Duodenal mucosa (tissue), 2 donors: Measurements from ENCODE around the gene IFITM5.
"Not testable (repeated sequence)": the region's sequence is repeated elsewhere in the genome, so short reads cannot be mapped to it uniquely, and the experiment has no call there.

Source experiments
- H3K27ac ChIP-seq: one replicate; pipeline ENCODE4 v1.7.0; 2013; ENCODE audit warnings: low read depth, low read length
- H3K27me3 ChIP-seq, 2 donors: one replicate each; pipeline ENCODE4 v1.7.0; 2013; ENCODE audit warnings: low read length in 2 of 2, control low read depth in 1 of 2; ENCODE audit not compliant: insufficient read depth in 2 of 2, control insufficient read depth in 1 of 2
- H3K36me3 ChIP-seq, 2 donors: one replicate each; pipeline ENCODE4 v1.7.0; 2013; ENCODE audit warnings: low read length in 2 of 2, control low read depth in 1 of 2; ENCODE audit not compliant: insufficient read depth in 2 of 2, control insufficient read depth in 1 of 2
- H3K4me1 ChIP-seq, 2 donors: one replicate each; pipeline ENCODE4 v1.7.0; 2013; ENCODE audit warnings: low read length in 2 of 2, control low read depth in 1 of 2; ENCODE audit not compliant: insufficient read depth in 2 of 2, control insufficient read depth in 1 of 2
- H3K4me3 ChIP-seq, 2 donors: one replicate each; pipeline ENCODE4 v1.7.0; 2013; ENCODE audit warnings: low read length in 2 of 2, low read depth in 1 of 2
- H3K9ac ChIP-seq, 2 donors: one replicate each; pipeline ENCODE4 v1.7.0; 2013; ENCODE audit warnings: low read length in 2 of 2, low read depth in 1 of 2
- H3K9me3 ChIP-seq, 2 donors: one replicate each; pipeline ENCODE4 v1.7.0; 2013; ENCODE audit warnings: low read length in 2 of 2, control low read depth in 1 of 2; ENCODE audit not compliant: control insufficient read depth in 1 of 2

The IFITM5 gene

GRCh38 chr11:327581-327923 lies 28.2 kb upstream of the IFITM5 start:
- H3K9me3 ChIP-seq: no peaks in the 10 kb centered on the region
- H3K4me1 ChIP-seq: peaks cover 21 to 23% of the 10 kb centered on the region in 2 donors

GRCh38 chr11:326842-327580 lies 27.7 kb upstream of the IFITM5 start:
- Histone ChIP-seq H3K27ac (peak overlapping the region; percentile 75), H3K4me3 (no peak overlapping the region), H3K4me1 (peaks cover 21 to 23% of the 10 kb centered on the region in 2 donors), H3K9ac (peak overlapping the region in 1 of 2 donors; percentile 38), H3K9me3 (no peaks in the 10 kb centered on the region), H3K27me3 (no peaks in the 10 kb centered on the region), H3K36me3 (no peaks in the 10 kb centered on the region)

More at GRCh38 chr11:327581-327923, 28.2 kb upstream of the IFITM5 start:
- H3K27me3 ChIP-seq: no peaks in the 10 kb centered on the region
- H3K4me3 ChIP-seq: no peak overlapping the region
- H3K9ac ChIP-seq: peak overlapping the region in 1 of 2 donors; percentile 38
- H3K36me3 ChIP-seq: no peaks in the 10 kb centered on the region
- peak overlapping the region; percentile 73 for H3K27ac ChIP-seq

- H3K9ac ChIP-seq: peak overlapping the region in 1 of 2 donors; percentile 38
Measured at GRCh38 chr11:326592-326841, 27.2 kb upstream of the IFITM5 start.

GRCh38 chr11:325796-326591 lies 26.7 kb upstream of the IFITM5 start:
- H3K27ac ChIP-seq: peak overlapping the region; percentile 75
- no peaks in the 10 kb centered on the region for H3K9me3 ChIP-seq
- no peaks in the 10 kb centered on the region for H3K27me3 ChIP-seq
- peaks cover 18 to 21% of the 10 kb centered on the region in 2 donors for H3K4me1 ChIP-seq
- no peaks in the 10 kb centered on the region for H3K36me3 ChIP-seq
- no peak overlapping the region for H3K4me3 ChIP-seq
- peak overlapping the region in 1 of 2 donors; percentile 38 for H3K9ac ChIP-seq

More at GRCh38 chr11:326592-326841, 27.2 kb upstream of the IFITM5 start:
- H3K9me3 ChIP-seq: no peaks in the 10 kb centered on the region
- H3K27ac ChIP-seq: peak overlapping the region; percentile 75
- no peaks in the 10 kb centered on the region for H3K36me3 ChIP-seq
- H3K27me3 ChIP-seq: no peaks in the 10 kb centered on the region
- peaks cover 21 to 23% of the 10 kb centered on the region in 2 donors for H3K4me1 ChIP-seq
- no peak overlapping the region for H3K4me3 ChIP-seq

- not testable (repeated sequence) for H3K36me3 ChIP-seq, H3K9me3 ChIP-seq, H3K27me3 ChIP-seq, H3K4me3 ChIP-seq, H3K9ac ChIP-seq
- Histone ChIP-seq H3K4me1 (peaks cover 18 to 21% of the 10 kb centered on the region in 2 donors), H3K27ac (peak overlapping the region; percentile 20)
Measured at GRCh38 chr11:324593-325517, 25.5 kb upstream of the IFITM5 start.

GRCh38 chr11:324156-324555 lies 24.8 kb upstream of the IFITM5 start:
- H3K27ac ChIP-seq: no peak overlapping the region
- H3K9ac ChIP-seq: no peak overlapping the region
- no peaks in the 10 kb centered on the region for H3K36me3 ChIP-seq
- H3K9me3 ChIP-seq: no peaks in the 10 kb centered on the region
- H3K4me3 ChIP-seq: no peak overlapping the region
- H3K27me3 ChIP-seq: no peaks in the 10 kb centered on the region
- H3K4me1 ChIP-seq: peaks cover 21 to 23% of the 10 kb centered on the region in 2 donors

GRCh38 chr11:319888-320273 lies 20.6 kb upstream of the IFITM5 start:
- peaks cover 19 to 29% of the 10 kb centered on the region in 2 donors for H3K4me1 ChIP-seq
- H3K27me3 ChIP-seq, H3K36me3 ChIP-seq, H3K9me3 ChIP-seq: not testable (repeated sequence)
- peak overlapping the region; percentile 68 to 72 for H3K9ac ChIP-seq
- peak overlapping the region; percentile 48 to 83 for H3K4me3 ChIP-seq
- peak overlapping the region; percentile 52 for H3K27ac ChIP-seq

- H3K36me3 ChIP-seq, H3K9me3 ChIP-seq, H3K27me3 ChIP-seq: not testable (repeated sequence)
- Histone ChIP-seq H3K4me3 (peak overlapping the region; percentile 48 to 54), H3K4me1 (peaks cover 14 to 33% of the 10 kb centered on the region in 2 donors), H3K9ac (peak overlapping the region in 1 of 2 donors; percentile 72), H3K27ac (peak overlapping the region; percentile 52)
Measured at GRCh38 chr11:319121-319887, 20.0 kb upstream of the IFITM5 start.

GRCh38 chr11:318405-319120 lies 19.2 kb upstream of the IFITM5 start:
- H3K4me1 ChIP-seq: peaks cover 18 to 41% of the 10 kb centered on the region in 2 donors
- H3K27me3 ChIP-seq, H3K9me3 ChIP-seq, H3K36me3 ChIP-seq: not testable (repeated sequence)
- peak overlapping the region in 1 of 2 donors; percentile 51 for H3K4me3 ChIP-seq
- peak overlapping the region; percentile 20 for H3K27ac ChIP-seq
- peak overlapping the region in 1 of 2 donors; percentile 25 for H3K9ac ChIP-seq
